Upper lobe of left lung (tissue), 6 donors: Measurements from ENCODE around the gene IP6K3. TPM values are rescaled to one million over a fixed set of nuclear protein-coding genes. Genes with fewer than 3 reads are reported as not detected.

Source experiments
- ATAC-seq, 2 donors: fragments of 200-7000 bp; cut with Tn5 transposase; one replicate each; pipeline ENCODE4 v1.9.1; 2022; ENCODE audit warnings: mild to moderate bottlenecking in 2 of 2, moderate library complexity in 2 of 2; ENCODE audit not compliant: low FRiP score in 2 of 2
- DNase-seq, 2 donors: peaks; one replicate each; pipeline ENCODE4 v3.0.0-alpha.2; 2019 to 2020
- H3K27ac ChIP-seq, 4 donors: fragments of 200-600 bp; sonication (generic); one replicate each; pipeline ENCODE4 v1.5.1; 2016 to 2019
- H3K27me3 ChIP-seq, 4 donors: fragments of 200-600 bp; sonication (generic); one replicate each; pipeline ENCODE4 v1.5.1; 2017 to 2019
- H3K36me3 ChIP-seq, 4 donors: fragments of 200-600 bp; sonication (generic); one replicate each; pipeline ENCODE4 v1.5.1; 2016 to 2019
- H3K4me1 ChIP-seq, 4 donors: fragments of 200-600 bp; sonication (generic); one replicate each; pipeline ENCODE4 v1.5.1; 2018 to 2019
- H3K4me3 ChIP-seq, 4 donors: fragments of 200-600 bp; sonication (generic); one replicate each; pipeline ENCODE4 v1.5.1; 2017 to 2019; ENCODE audit warnings: mild to moderate bottlenecking in 2 of 4, moderate library complexity in 1 of 4
- H3K9me3 ChIP-seq, 4 donors: fragments of 200-600 bp; sonication (generic); one replicate each; pipeline ENCODE4 v1.5.1; 2018 to 2019
- CTCF ChIP-seq, 6 experiments: fragments of 450-650 bp in 4 of 6; fragments of 200-600 bp in 2 of 6; sonication (generic) in 2 of 6; IDR thresholded peaks; one replicate each; pipeline ENCODE4 v1.5.1; 2016 to 2019; ENCODE audit warnings: antibody characterized with exemption in 6 of 6
- EP300 ChIP-seq, 4 donors: sonication (generic); formaldehyde crosslinking; IDR thresholded peaks; one replicate each; pipeline ENCODE4 v1.5.1; 2017; ENCODE audit warnings: antibody characterized with exemption in 4 of 4, control low read depth in 2 of 4
- POLR2A ChIP-seq, 4 donors: fragments of 450-650 bp; IDR thresholded peaks; one replicate each; pipeline ENCODE4 v1.5.1; 2016 to 2017; ENCODE audit warnings: antibody characterized with exemption in 4 of 4, mild to moderate bottlenecking in 2 of 4
- POLR2AphosphoS5 ChIP-seq, 2 donors: sonication (generic); formaldehyde crosslinking; IDR thresholded peaks; one replicate each; pipeline ENCODE4 v1.5.1; 2017; ENCODE audit warnings: antibody characterized with exemption in 2 of 2
- WGBS, 2 donors: methylation state at CpG; one replicate each; pipeline ENCODE4 v1.1.5; 2017 to 2018; 5-methylcytosine and 5-hydroxymethylcytosine counted together
- total RNA-seq, 6 donors: library from RNA; depleted of rRNA in 4 of 6; stranded (reverse); fragments of >200 nt in 4 of 6; gene quantifications; one replicate each; pipeline versions ENCODE4 v1.1.0 to v1.2.1, GENCODE V29; 2016 to 2021
- donor health status: DM: no; HTN: no; CAD: no; lungs with moderate emphysema.
- donor health status: DM: no; HTN: yes; CAD: no; lungs with severe emphysema.

IP6K3 gene
- total RNA-seq, 6 donors from 2014 or later: 1.9 to 11.5 (median 4.9) TPM

- no peaks in the 10 kb centered on the region for H3K36me3 ChIP-seq
- TF ChIP-seq POLR2A (IDR thresholded peaks at IDR 0.05) (no peak), CTCF (IDR thresholded peaks at IDR 0.05) (no peak), EP300 (IDR thresholded peaks at IDR 0.05) (no peak), POLR2AphosphoS5 (IDR thresholded peaks at IDR 0.05) (no peak)
- H3K9me3 ChIP-seq: no peaks in the 10 kb centered on the region
- no peak overlapping the region for H3K4me3 ChIP-seq
- no peaks in the 10 kb centered on the region for H3K27me3 ChIP-seq
- H3K27ac ChIP-seq: no peak overlapping the region
- WGBS, 2 donors: 56 to 66% methylated on average over 5 to 6 of the region's 6 CpGs
- ATAC-seq (no peak), DNase-seq (no peak)
- peaks cover 4 to 8% (median 6%) of the 10 kb centered on the region in 4 donors for H3K4me1 ChIP-seq
These were observed 16.8 kb upstream of the IP6K3 start for GRCh38 chr6:33763483-33763882.

- H3K36me3 ChIP-seq: no peaks in the 10 kb centered on the region
- H3K27me3 ChIP-seq: no peaks in the 10 kb centered on the region
- H3K9me3 ChIP-seq: no peaks in the 10 kb centered on the region
- ATAC-seq (no peak), DNase-seq (no peak)
- no peak overlapping the region for H3K27ac ChIP-seq
- TF ChIP-seq CTCF (IDR thresholded peaks at IDR 0.05) (no peak), EP300 (IDR thresholded peaks at IDR 0.05) (no peak), POLR2A (IDR thresholded peaks at IDR 0.05) (no peak), POLR2AphosphoS5 (IDR thresholded peaks at IDR 0.05) (no peak)
- H3K4me1 ChIP-seq: peaks cover 0 to 8% (median 4%) of the 10 kb centered on the region in 4 donors
- 78 to 84% methylated on average over 4 of the region's 4 CpGs for WGBS, 2 donors
- H3K4me3 ChIP-seq: no peak overlapping the region
These were observed 16.0 kb upstream of the IP6K3 start for GRCh38 chr6:33762713-33763112.

- ATAC-seq: peak; percentile 68 to 69
- TF ChIP-seq POLR2AphosphoS5 (IDR thresholded peaks at IDR 0.05) (peak; percentile 34 to 49), CTCF (IDR thresholded peaks at IDR 0.05) (peak in 5 of 6 experiments; percentile 29 to 70 (median 56)), POLR2A (IDR thresholded peaks at IDR 0.05) (no peak)
- no peaks in the 10 kb centered on the region for H3K9me3 ChIP-seq
- peaks cover 0 to 8% (median 4%) of the 10 kb centered on the region in 4 donors for H3K4me1 ChIP-seq
- peak overlapping the region in 3 of 4 donors; percentile 3 to 55 (median 35) for H3K27ac ChIP-seq
- WGBS, 2 donors: 34 to 50% methylated on average over 2 to 4 of the region's 7 CpGs
- H3K4me3 ChIP-seq: no peak overlapping the region
- H3K36me3 ChIP-seq: no peaks in the 10 kb centered on the region
- no peaks in the 10 kb centered on the region for H3K27me3 ChIP-seq
- peak in 1 of 2 donors; percentile 51 for DNase-seq
These were observed 15.4 kb upstream of the IP6K3 start for GRCh38 chr6:33761922-33762629.

GRCh38 chr6:33761581-33761921, 14.8 kb upstream of the IP6K3 start:
- peak in 1 of 2 donors; percentile 1 for ATAC-seq
- Histone ChIP-seq H3K4me3 (no peak overlapping the region), H3K27ac (peak overlapping the region in 3 of 4 donors; percentile 3 to 55 (median 35)), H3K9me3 (no peaks in the 10 kb centered on the region), H3K36me3 (no peaks in the 10 kb centered on the region), H3K27me3 (no peaks in the 10 kb centered on the region), H3K4me1 (peaks cover 0 to 8% (median 4%) of the 10 kb centered on the region in 4 donors)
- 83% methylated on average over 1 of the region's 2 CpGs; no CpG with 5 or more reads in 1 of the 2 donors for WGBS, 2 donors
- TF ChIP-seq POLR2A (IDR thresholded peaks at IDR 0.05) (no peak), CTCF (IDR thresholded peaks at IDR 0.05) (no peak), POLR2AphosphoS5 (IDR thresholded peaks at IDR 0.05) (no peak), EP300 (IDR thresholded peaks at IDR 0.05) (no peak)
- no peak for DNase-seq
